DOHH2 (cell line): Measurements from ENCODE around the gene TMEM132A.
A peak's percentile ranks its signal among the peaks of the same experiment; 100 is the strongest.
"Not testable (repeated sequence)": the region's sequence is repeated elsewhere in the genome, so short reads cannot be mapped to it uniquely, and the experiment has no call there.

Experiments used
- H3F3A ChIP-seq: fragments of 200-600 bp; sonication (generic), shearing (Covaris generic); 2 replicates; pipeline ENCODE4 v1.6.0; 2016; ENCODE audit warnings: antibody characterized with exemption, mild to moderate bottlenecking; ENCODE audit not compliant: control insufficient read depth, insufficient read depth
- H3K27ac ChIP-seq: fragments of 200-600 bp; sonication (generic); 2 replicates; pipeline ENCODE4 v1.5.1; 2014; ENCODE audit warnings: low read depth, mild to moderate bottlenecking, low read length, moderate library complexity
- H3K27me3 ChIP-seq: fragments of 200-600 bp; sonication (generic); 2 replicates; pipeline ENCODE4 v1.6.1; 2014; ENCODE audit warnings: mild to moderate bottlenecking, low read length, mixed read lengths; ENCODE audit not compliant: control insufficient read depth
- H3K36me3 ChIP-seq: fragments of 200-600 bp; sonication (generic); 2 replicates; pipeline ENCODE4 v1.6.1; 2014; ENCODE audit warnings: mild to moderate bottlenecking, low read length, moderate library complexity, mixed read lengths; ENCODE audit not compliant: control insufficient read depth
- H3K4me1 ChIP-seq: fragments of 200-600 bp; sonication (generic); 2 replicates; pipeline ENCODE4 v1.6.1; 2014; ENCODE audit warnings: mild to moderate bottlenecking, low read length, mixed read lengths; ENCODE audit not compliant: control insufficient read depth
- H3K4me2 ChIP-seq: fragments of 200-600 bp; sonication (generic); 2 replicates; pipeline ENCODE4 v1.6.0; 2014; ENCODE audit warnings: mild to moderate bottlenecking, low read length, moderate library complexity
- H3K4me3 ChIP-seq: fragments of 200-600 bp; sonication (generic); 2 replicates; pipeline ENCODE4 v1.5.1; 2014; ENCODE audit warnings: mild to moderate bottlenecking, low read length, mixed read lengths
- H3K79me2 ChIP-seq: fragments of 200-600 bp; sonication (generic); 2 replicates; pipeline ENCODE4 v1.6.1; 2014; ENCODE audit warnings: mild to moderate bottlenecking, low read length, mixed read lengths; ENCODE audit not compliant: control insufficient read depth
- H3K9me2 ChIP-seq: fragments of 200-600 bp; sonication (generic); replicated peaks from 2 replicates; pipeline ENCODE4 v1.6.1; 2014; ENCODE audit warnings: mild to moderate bottlenecking, low read length, mixed read lengths; ENCODE audit not compliant: control insufficient read depth
- H3K9me3 ChIP-seq: fragments of 200-600 bp; sonication (generic); 2 replicates; pipeline ENCODE4 v1.6.1; 2014; ENCODE audit warnings: antibody characterized with exemption, low read length, mixed read lengths; ENCODE audit not compliant: control insufficient read depth, insufficient read depth
- H4K20me1 ChIP-seq: fragments of 200-600 bp; sonication (generic); 2 replicates; pipeline ENCODE4 v1.6.0; 2014; ENCODE audit warnings: low read depth, mild to moderate bottlenecking, antibody characterized with exemption, low read length, moderate library complexity; ENCODE audit not compliant: control insufficient read depth, insufficient read depth
- EZH2phosphoT487 ChIP-seq: fragments of 200-600 bp; sonication (generic); IDR thresholded peaks from 2 replicates; pipeline ENCODE4 v1.6.1; 2017; ENCODE audit warnings: borderline replicate concordance, mild to moderate bottlenecking, antibody characterized with exemption, low read length, moderate library complexity, mixed read lengths
- TF ChIP-seq, protein P1 (sequence below): fragments of 200-600 bp; sonication (generic); IDR thresholded peaks from one replicate; pipeline ENCODE4 v1.5.1; 2014; ENCODE audit warnings: antibody characterized with exemption, mild to moderate bottlenecking, low read depth, low read length; ENCODE audit not compliant: poor library complexity, severe bottlenecking

The TMEM132A gene

DNA sequence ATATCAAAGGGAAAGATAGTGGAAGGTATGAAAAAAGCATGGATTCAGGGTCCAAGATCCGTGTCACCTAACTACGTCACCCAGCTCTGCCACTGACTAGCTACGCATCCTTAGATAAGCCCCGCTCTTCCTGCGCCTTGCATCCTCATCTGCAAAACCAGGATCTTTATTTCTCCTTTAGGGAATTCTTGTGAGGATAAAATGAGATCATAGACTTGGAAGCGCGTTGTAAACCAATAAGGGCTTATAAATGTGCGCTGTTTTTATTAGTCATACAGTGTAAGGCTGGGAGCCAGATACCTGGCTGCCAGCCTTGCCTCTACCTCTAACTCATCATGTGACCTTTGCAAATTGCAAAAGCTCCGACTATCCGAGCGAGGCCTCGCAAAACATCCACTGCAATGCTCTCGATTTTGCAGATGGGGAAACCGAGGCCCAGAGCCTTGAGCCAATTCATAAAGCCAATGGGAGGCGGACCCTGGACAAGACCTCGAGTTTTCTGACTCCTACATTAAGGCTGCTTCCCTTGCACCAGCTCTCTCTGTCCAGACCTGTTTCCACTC, 18.6 kb upstream of the TMEM132A start:
- H3K9me3 ChIP-seq = peaks cover 9% of the 10 kb centered on the region
- TF ChIP-seq, protein P1, sequence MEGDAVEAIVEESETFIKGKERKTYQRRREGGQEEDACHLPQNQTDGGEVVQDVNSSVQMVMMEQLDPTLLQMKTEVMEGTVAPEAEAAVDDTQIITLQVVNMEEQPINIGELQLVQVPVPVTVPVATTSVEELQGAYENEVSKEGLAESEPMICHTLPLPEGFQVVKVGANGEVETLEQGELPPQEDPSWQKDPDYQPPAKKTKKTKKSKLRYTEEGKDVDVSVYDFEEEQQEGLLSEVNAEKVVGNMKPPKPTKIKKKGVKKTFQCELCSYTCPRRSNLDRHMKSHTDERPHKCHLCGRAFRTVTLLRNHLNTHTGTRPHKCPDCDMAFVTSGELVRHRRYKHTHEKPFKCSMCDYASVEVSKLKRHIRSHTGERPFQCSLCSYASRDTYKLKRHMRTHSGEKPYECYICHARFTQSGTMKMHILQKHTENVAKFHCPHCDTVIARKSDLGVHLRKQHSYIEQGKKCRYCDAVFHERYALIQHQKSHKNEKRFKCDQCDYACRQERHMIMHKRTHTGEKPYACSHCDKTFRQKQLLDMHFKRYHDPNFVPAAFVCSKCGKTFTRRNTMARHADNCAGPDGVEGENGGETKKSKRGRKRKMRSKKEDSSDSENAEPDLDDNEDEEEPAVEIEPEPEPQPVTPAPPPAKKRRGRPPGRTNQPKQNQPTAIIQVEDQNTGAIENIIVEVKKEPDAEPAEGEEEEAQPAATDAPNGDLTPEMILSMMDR = no peak
- no peak for TF ChIP-seq EZH2phosphoT487
- peaks cover 35% of the 10 kb centered on the region for H3K4me1 ChIP-seq
- H3K79me2 ChIP-seq = peaks cover 42% of the 10 kb centered on the region
- peaks cover 13% of the 10 kb centered on the region for H3F3A ChIP-seq
- H3K9me2 ChIP-seq = no peaks in the 10 kb centered on the region
- peak overlapping the region; percentile 89 for H3K27ac ChIP-seq
- H4K20me1 ChIP-seq = peaks cover 11% of the 10 kb centered on the region
- H3K36me3 ChIP-seq = peaks cover 58% of the 10 kb centered on the region
- H3K27me3 ChIP-seq = no peaks in the 10 kb centered on the region
- peak overlapping the region; percentile 86 for H3K4me3 ChIP-seq
- peak overlapping the region; percentile 91 for H3K4me2 ChIP-seq

DNA sequence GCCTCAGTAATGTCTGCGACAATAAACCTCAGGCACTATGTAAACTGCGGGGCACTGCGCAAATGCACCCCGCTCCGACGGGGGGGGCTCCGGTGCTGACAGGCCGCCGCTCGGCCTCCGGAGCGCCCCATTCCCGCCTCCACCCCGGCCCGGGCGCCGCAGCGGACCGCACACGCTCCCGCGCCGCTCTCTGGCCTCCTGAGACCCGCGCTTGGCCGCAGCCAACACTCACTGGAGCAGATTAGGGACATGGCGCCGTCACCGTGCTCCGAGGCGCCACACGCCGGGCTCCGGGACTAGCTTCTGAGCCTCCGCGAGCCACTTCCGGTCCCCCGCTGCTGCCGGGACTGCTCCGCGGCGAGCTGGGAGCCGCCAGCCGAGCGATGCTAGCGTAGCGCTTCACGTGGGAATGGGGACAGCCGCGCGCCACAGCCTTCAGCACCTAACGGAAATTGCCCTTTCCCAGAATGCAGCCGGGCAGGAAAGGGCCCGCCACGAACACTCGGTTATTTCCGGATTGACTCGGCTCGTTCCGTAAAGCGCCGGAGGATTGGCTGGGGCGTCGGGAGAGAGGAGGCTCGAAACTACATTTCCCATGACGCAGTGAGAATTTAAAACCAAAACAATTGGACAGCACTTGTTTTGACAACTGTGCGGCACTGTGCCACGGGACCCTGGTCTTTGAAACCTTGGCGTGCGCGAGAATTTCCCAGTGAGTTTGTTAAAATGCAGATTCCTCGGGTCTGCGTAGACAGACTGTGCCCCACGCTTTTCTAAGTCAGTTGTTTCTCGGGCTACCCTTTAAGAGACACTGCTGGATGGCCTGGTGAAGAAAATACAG, 17.9 kb upstream of the TMEM132A start, which contains the start of gene PRPF19:
PRPF19 (minus strand) TSS at position 454 of the 841 bp plus-strand sequence; CDS start at position 251, 203 bp downstream.
- TF ChIP-seq, protein P1 = peak; percentile 9
- no peak for TF ChIP-seq EZH2phosphoT487
- Histone ChIP-seq H3K36me3 (peaks cover 54% of the 10 kb centered on the region), H3K4me1 (peaks cover 42% of the 10 kb centered on the region), H3K27me3 (no peaks in the 10 kb centered on the region), H3K79me2 (peaks cover 42% of the 10 kb centered on the region), H3K4me3 (peak within 1 kb of the TSS; percentile 86), H3K9me3 (peaks cover 11% of the 10 kb centered on the region), H3F3A (peaks cover 12% of the 10 kb centered on the region), H3K4me2 (peak within 1 kb of the TSS; percentile 91), H4K20me1 (peaks cover 11% of the 10 kb centered on the region), H3K9me2 (no peaks in the 10 kb centered on the region), H3K27ac (peak within 1 kb of the TSS; percentile 89)

DNA sequence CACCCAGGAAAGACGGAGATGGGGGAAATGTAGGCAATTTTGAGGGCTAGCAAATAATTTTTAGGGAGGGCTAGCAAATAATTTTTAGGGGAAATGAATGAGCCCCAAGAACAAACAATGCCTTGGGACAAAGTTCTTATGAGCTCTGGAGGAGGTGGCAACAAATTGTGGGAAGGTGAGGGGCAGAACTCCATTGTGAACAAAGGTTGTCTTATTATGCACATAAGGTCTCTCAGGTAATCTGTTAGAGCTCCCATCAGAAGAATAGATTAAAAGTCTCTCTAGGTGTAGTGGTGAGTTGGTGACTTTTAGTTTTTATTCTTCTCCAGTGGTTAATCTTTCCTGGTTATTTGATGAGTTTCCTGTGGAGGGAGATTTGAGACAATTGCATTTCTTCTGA, 15.5 kb upstream of the TMEM132A start:
- H3K4me2 ChIP-seq = no peak overlapping the region
- no peaks in the 10 kb centered on the region for H3K27me3 ChIP-seq
- peaks cover 11% of the 10 kb centered on the region for H4K20me1 ChIP-seq
- H3K4me3 ChIP-seq = no peak overlapping the region
- peaks cover 11% of the 10 kb centered on the region for H3K9me3 ChIP-seq
- H3F3A ChIP-seq = peaks cover 11% of the 10 kb centered on the region
- peaks cover 25% of the 10 kb centered on the region for H3K79me2 ChIP-seq
- H3K27ac ChIP-seq = no peak overlapping the region
- H3K4me1 ChIP-seq = peaks cover 65% of the 10 kb centered on the region
- no peak for TF ChIP-seq EZH2phosphoT487
- TF ChIP-seq, protein P1 = no peak
- no peaks in the 10 kb centered on the region for H3K9me2 ChIP-seq
- H3K36me3 ChIP-seq = peaks cover 30% of the 10 kb centered on the region

DNA sequence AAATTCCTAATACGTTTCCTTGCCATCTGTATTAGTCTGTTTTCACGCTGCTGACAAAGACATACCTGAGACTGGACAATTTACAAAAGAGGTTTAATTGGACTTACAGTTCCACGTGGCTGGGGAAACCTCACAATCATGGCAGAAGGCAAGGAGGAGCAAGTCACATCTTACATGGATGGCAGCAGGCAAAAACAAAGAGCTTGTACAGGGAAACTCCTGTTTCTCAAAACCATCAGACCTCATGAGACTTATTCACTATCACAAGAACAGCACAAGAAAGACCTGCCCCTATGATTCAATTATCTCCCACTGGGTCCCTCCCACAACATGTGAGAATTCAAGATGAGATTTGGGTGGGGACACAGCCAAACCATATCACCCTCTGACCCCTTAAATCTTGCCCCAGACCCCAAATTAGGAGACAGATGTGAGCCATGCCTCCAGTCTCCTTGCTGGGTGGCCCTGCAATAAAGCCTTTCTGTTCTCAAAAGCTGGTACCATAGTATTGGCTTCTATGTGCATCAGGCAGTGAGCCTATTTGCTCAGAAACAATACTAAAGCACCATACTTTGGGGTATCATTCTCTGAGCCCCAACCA, 14.5 kb upstream of the TMEM132A start:
- Histone ChIP-seq H3K4me3 (peak overlapping the region; percentile 62), H3K4me2 (peak overlapping the region; percentile 71), H3K27ac (peak overlapping the region; percentile 63), H3K4me1 (peaks cover 56% of the 10 kb centered on the region), H3F3A (peaks cover 11% of the 10 kb centered on the region), H3K9me3 (peaks cover 11% of the 10 kb centered on the region), H3K79me2 (peaks cover 23% of the 10 kb centered on the region), H3K36me3 (peaks cover 20% of the 10 kb centered on the region)
- not testable (repeated sequence) for H4K20me1 ChIP-seq, H3K27me3 ChIP-seq, H3K9me2 ChIP-seq
